Left forelimb (tissue), 1 donor: Measurements from ENCODE around the gene PUDP.
"Not testable (repeated sequence)": the region's sequence is repeated elsewhere in the genome, so short reads cannot be mapped to it uniquely, and the experiment has no call there.

Source experiments
- DNase-seq: peaks from one replicate; pipeline ENCODE4 v3.0.0-alpha.2; 2018; ENCODE audit warnings: low spot score

PUDP gene

GRCh38 chrX:7072856-7073255 is 75.1 kb downstream of the PUDP start:
- no peak for DNase-seq

- DNase-seq, result no peak
These were observed 76.6 kb downstream of the PUDP start for GRCh38 chrX:7071390-7071789.

GRCh38 chrX:7069556-7069955 is 78.4 kb downstream of the PUDP start:
- DNase-seq, result no peak

- no peak for DNase-seq
These were observed 79.0 kb downstream of the PUDP start for GRCh38 chrX:7068939-7069367.

GRCh38 chrX:7067256-7067655 is 80.7 kb downstream of the PUDP start:
- no peak for DNase-seq

- DNase-seq, result no peak
These were observed 82.5 kb downstream of the PUDP start for GRCh38 chrX:7065473-7065872.

- no peak for DNase-seq
These were observed 85.0 kb downstream of the PUDP start for GRCh38 chrX:7062903-7063302.

GRCh38 chrX:7062276-7062675 is 85.7 kb downstream of the PUDP start:
- no peak for DNase-seq

- no peak for DNase-seq
These were observed 86.5 kb downstream of the PUDP start for GRCh38 chrX:7061429-7061828.

GRCh38 chrX:7060444-7060843 is 87.5 kb downstream of the PUDP start:
- no peak for DNase-seq

GRCh38 chrX:7059859-7060258 is 88.1 kb downstream of the PUDP start:
- DNase-seq, result no peak

GRCh38 chrX:7059214-7059838 is 88.6 kb downstream of the PUDP start:
- no peak for DNase-seq

- DNase-seq, result no peak
These were observed 92.4 kb downstream of the PUDP start for GRCh38 chrX:7055386-7056137.

- DNase-seq, result no peak
These were observed 93.4 kb downstream of the PUDP start for GRCh38 chrX:7054219-7055216.

- no peak for DNase-seq
These were observed 95.4 kb downstream of the PUDP start for GRCh38 chrX:7052541-7052940.

- no peak for DNase-seq
These were observed 97.7 kb downstream of the PUDP start for GRCh38 chrX:7050271-7050670.

GRCh38 chrX:7047951-7048350 is 100.0 kb downstream of the PUDP start:
- no peak for DNase-seq

GRCh38 chrX:7045238-7045955 is 102.6 kb downstream of the PUDP start:
- DNase-seq, result no peak

GRCh38 chrX:7043796-7044433 is 104.0 kb downstream of the PUDP start:
- DNase-seq, result not testable (repeated sequence)

- no peak for DNase-seq
These were observed 119.7 kb downstream of the PUDP start for GRCh38 chrX:7028246-7028645.

GRCh38 chrX:7027071-7027470 is 120.9 kb downstream of the PUDP start:
- DNase-seq, result no peak
